GM19324 (cell line): ENCODE measurements around the gene HEXIM2.

Source experiments
- ATAC-seq: cut with Tn5 transposase; IDR thresholded peaks from one replicate; pipeline ENCODE4 v1.9.1; 2021; ENCODE audit warnings: mild to moderate bottlenecking, moderate library complexity; ENCODE audit not compliant: unreplicated experiment, low FRiP score

Gene HEXIM2

DNA sequence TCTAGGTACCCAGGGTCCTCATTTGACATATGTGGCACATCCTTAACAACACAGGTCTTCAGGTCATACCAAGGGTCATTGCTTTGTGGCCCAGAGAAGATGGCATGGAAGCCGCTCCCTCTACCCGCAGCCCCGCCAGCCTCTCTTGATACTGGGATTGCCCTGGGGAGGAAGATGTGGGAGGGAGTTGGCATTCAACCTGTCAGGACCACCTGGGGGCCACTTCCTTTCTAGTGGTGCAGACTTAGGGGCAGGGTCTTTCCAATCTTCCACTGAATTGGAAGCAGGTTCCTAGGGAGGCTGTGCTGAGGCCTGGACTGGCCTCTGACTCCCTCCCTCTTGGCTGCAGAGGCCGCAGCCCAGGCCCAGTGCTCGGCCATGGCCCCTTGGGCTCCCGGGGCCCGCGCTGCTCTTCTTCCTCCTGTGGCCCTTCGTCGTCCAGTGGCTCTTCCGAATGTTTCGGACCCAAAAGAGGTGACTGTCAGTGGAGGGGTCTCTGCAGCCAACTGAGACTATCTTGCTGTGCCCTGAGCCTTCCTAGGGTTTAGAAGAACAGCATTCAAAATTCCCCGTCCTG is 18.5 kb upstream of the HEXIM2 start:
- ATAC-seq: no peak

DNA sequence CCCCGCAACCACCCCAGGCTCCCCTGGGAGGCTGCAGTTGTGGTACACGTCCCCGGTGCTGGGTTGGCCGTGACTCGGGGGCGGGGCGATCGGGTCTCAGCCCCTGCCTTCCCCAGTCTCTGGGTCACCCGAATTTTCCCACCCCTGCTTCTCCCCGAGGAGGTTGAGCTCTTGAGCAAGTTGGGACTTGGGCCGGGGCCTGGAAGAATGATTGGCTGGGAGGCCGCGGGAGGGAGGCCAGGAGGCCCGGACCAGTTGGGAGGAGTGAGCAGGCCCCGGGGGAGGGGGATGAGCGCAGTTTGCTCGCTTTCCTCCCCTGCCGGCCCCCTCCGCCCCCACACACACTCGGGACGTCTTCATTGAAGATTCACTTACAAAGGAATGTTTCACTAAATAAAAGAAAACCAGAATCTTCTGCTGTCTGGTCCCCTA is 17.9 kb upstream of the HEXIM2 start:
- ATAC-seq: no peak

DNA sequence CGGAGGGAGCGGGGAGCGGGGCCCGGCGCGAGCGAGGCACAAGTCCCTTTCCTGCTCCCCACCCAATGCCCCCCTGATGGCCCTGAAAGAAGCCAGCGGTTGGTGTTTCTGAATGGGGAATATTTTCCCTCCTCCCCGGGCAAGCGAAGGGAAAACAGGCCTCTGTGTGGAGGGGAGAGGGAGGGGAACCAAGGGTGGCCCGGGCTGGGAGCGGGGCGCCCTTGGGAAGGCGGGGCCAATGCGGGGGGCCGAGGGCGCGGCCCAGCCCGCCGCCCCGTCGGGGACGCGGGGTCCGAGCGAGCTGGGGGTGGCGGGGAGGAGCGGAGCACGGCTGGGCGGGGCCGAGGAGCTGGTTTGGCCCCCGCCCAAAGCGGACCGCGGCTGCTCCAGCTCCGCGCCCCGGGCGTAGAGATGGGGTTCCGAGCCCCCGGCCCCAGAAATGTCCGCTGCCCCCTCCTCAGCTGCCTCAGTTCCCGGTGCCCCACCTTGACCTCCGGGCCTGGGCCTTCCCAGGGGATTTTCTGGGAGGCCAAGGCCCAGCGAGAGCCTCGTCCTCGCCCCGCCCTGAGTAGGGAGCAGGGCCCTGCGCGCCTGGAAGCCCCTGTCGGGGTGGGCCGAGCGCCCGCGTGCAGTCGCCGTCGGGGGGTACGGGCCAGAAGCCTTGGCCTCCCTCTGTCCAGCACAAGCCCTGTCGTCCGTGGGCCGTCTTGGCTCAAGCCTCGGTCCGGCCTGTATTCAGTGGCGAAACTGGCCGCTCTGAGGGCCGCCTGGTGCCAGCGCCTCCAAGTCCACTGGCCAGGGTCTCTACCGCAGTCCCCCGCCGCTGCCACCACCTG is 17.3 kb upstream of the HEXIM2 start:
- no peak for ATAC-seq

DNA sequence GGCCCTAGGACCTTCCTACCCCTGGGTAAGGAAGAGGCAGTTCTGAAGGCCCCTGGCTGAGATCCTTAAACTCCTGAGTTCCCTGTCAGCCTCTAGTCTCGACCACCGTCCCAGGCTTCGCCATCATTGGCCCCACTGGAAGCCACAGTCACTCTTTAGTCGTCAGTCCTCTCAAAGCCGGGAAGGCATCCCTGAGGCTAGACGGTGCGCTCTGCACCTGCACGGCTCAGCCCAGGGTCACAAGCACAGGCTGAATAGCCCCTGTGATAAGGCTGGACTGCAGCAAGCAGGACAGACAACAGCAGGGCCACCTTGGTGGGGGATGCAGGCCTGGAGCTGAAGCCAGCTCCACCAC is 16.7 kb upstream of the HEXIM2 start:
- ATAC-seq: no peak

DNA sequence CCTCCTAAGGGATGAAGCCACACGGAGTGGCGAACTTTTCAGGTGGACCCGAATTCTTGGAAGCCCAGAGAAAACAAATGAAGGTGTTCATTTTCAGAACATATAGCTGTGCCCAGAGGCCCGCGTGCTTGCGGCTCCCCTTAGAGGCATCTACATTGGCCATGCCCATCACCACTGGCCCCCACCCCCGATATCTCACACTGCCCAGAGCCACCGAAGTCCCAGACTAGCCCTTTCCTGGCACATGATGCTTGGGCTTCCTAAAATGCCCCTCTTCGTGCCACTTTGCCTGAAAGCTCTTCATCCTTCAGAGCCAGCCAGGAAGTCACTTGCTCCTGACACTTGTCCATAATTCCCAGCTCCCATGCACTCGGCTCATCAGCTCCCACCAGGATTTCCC is 15.5 kb upstream of the HEXIM2 start:
- no peak for ATAC-seq

DNA sequence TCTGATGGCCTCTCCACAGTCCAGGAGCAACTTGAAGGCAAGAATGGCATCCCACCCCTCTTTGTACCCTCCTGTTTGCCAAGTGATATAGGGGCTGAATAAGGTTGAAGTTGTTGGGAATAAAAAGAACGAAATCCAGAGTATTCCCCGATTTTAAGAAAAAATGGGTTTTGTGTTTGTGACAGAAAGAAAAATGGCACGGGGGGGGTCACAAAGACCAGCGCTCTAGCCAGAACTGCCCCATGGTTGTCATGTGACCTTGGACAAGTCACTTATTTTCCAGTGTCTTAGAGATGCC is 15.1 kb upstream of the HEXIM2 start:
- no peak for ATAC-seq

DNA sequence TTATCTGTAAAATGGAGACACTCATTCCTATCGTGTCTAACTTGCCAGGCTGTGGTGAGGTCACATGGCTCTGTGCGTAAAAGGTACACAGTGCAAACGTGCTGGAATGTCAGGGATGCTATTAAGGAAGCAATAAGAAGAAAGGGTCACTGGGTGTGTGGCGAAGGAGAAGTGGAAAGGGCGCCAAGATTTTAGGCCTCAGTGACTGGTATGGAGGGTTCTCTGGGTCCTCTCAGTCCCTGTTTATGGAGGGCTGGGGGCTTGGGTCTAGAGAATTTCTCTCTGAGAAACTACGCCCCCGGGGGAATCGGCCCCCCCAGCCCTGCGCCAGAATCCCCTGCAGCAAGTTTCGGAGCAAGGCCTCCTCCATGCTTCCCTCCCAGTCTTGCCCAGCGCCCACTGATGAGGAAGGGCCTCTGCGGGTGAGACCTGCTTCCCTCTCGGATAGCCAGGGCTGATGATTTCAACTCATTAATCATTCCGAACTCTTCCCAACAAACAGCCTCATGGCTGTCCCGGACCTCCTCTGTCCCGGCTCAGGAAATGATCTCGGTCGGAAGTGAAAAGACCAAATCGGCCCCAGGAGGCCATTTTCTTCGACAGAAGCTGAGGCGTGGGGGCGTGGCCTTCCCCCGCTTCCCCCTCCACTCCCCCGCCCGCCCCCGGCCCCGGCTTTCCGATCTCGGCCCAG is 14.6 kb upstream of the HEXIM2 start:
- ATAC-seq: no peak

DNA sequence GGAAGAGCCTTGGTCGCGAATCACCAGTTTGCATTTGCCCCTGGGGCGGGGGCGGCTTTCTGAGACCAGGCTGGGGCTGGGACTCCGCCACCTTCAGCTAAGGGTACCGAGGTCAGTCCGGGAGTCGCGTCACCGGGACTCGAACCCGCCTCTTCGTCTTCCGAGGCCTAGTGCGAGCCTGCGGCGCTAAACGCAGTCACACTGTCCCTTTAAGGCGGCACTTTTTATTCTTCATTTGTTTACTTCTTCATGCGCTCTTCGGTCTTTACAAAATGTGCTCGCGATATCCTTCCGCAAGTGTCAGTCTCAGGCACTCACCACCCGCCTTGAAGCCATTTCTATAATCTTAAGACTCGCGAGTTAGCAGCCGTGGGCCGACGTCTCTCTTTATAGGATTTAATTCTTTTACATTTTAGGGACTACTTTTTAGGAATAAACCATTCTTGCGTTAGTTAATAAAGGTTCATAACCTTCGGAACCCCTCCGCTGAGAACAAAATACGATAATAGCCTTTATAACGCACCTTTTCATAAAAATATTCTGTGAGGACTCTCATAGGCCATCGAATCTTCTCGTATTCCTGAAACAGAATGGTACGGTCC is 14.0 kb upstream of the HEXIM2 start:
- ATAC-seq: peak; percentile 17

DNA sequence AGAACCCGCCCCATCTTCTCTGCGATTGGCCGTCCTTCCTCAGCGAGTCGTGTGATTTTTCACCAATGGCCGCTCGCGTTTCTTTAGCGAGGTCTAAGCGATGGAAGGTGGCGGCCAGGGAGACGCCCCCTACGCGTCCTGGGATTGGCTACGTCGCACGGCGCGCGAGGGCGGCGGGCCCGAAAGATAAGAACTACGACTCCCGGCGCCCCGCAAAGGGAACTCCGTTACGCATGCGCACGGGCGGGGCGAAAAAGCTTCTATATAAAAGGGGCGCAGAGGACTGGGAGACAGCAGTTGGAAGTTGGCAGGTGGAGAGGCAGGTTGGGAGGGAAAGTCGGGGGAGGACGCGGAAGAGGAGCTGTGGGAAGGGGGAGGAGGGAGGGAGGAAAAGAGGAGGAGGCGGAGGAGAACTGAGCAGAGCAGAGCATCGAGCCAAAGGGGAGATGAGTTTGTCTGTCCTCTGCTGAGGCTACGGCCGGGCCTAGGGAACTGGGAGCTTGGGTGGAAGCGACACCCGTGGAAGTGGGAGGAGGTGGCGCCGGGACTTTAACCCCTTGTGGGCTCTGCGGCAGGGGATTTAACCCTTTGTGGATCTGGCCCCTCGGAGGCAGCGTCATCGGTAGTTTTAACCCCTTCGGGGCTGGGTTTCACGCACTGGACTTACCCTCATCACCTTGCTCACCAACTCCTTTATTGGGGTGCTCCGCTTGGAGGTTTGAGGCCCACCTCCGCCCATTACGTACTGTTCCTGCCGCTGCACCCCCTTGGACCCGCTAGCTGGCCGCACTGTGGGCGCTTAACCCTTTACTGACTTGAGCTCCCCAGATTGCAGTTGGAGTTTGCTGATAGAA is 13.3 kb upstream of the HEXIM2 start, which contains the start of gene HEXIM1:
TSS of gene HEXIM1 (plus strand) at position 293 of the 854 bp plus-strand sequence. CDS start 716 bp downstream, outside the sequence.
- peak; percentile 77 for ATAC-seq

DNA sequence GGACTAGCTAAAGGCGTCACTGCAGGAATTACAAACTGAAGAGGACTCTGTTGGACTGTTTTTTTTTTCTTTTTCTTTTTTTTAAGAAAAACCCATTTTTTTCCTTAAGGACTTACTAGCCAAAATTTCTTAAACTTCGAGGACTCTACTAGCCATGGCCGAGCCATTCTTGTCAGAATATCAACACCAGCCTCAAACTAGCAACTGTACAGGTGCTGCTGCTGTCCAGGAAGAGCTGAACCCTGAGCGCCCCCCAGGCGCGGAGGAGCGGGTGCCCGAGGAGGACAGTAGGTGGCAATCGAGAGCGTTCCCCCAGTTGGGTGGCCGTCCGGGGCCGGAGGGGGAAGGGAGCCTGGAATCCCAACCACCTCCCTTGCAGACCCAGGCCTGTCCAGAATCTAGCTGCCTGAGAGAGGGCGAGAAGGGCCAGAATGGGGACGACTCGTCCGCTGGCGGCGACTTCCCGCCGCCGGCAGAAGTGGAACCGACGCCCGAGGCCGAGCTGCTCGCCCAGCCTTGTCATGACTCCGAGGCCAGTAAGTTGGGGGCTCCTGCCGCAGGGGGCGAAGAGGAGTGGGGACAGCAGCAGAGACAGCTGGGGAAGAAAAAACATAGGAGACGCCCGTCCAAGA is 12.5 kb upstream of the HEXIM2 start:
- ATAC-seq: no peak

DNA sequence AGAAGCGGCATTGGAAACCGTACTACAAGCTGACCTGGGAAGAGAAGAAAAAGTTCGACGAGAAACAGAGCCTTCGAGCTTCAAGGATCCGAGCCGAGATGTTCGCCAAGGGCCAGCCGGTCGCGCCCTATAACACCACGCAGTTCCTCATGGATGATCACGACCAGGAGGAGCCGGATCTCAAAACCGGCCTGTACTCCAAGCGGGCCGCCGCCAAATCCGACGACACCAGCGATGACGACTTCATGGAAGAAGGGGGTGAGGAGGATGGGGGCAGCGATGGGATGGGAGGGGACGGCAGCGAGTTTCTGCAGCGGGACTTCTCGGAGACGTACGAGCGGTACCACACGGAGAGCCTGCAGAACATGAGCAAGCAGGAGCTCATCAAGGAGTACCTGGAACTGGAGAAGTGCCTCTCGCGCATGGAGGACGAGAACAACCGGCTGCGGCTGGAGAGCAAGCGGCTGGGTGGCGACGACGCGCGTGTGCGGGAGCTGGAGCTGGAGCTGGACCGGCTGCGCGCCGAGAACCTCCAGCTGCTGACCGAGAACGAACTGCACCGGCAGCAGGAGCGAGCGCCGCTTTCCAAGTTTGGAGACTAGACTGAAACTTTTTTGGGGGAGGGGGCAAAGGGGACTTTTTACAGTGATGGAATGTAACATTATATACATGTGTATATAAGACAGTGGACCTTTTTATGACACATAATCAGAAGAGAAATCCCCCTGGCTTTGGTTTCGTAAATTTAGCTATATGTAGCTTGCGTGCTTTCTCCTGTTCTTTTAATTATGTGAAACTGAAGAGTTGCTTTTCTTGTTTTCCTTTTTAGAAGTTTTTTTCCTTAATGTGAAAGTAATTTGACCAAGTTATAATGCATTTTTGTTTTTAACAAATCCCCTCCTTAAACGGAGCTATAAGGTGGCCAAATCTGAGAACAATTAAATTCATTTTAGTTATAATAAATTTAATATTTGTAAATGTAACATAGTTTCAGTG is 11.7 kb upstream of the HEXIM2 start:
- ATAC-seq: no peak

DNA sequence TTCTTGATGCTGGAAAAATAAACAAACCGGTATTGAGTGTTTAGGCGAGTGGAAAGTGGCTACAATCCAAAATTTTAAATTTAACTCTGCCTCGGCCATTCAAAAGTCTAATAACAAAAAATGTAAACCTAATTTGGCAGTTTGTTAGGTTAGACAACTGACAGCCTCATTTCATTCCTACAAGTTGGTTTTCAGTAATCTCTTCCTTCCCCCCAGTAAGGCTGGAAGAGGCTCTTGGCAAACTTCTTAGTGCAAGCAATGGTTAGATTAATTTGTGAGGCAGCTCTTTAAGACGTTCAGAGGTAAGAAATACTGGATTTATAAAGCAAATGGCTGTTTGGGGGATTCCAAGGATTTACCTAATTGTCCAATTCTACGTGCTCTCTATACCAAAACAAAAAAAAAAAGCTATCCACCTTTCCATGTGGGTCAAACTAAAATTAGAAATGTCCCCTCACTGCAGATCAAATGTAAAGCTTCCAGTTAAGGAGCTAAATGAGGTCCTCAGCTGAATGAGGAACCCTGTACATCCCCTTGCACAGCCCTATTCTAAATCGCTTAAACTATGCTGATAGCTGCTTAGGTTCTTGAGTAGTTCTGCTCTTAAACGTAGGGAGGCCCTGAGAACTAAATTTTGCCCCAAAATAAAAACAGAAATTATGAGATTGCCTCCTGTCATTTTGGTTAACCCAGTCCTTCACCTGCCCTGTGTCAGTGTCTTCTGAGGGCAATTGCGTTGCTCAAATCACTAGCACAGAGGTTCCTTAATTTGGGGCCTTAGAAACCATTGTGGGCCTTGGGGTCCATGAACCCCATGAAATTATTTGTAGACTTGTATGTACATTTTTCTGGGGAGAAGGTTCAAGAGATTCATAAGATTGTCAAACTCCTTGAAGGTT is 10.5 kb upstream of the HEXIM2 start:
- ATAC-seq: no peak

DNA sequence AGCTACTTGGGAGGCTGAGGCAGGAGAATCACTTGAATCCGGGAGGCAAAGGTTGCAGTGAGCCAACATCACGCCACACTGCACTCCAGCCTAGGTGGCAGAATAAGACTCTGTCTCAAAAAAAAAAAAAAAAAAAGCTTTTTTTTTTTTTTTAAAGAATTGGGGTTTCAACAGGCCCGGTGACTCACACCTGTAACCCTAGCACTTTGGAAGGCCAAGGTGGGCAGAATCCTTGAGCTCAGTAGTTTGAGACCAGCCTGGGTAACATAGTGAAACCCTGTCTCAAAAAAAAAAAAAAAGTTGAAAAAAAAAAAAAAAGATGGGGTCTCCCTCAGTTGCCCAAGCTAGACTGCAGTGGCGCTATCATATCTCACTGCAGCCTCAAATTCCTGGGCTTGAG is 6.6 kb upstream of the HEXIM2 start:
- no peak for ATAC-seq

DNA sequence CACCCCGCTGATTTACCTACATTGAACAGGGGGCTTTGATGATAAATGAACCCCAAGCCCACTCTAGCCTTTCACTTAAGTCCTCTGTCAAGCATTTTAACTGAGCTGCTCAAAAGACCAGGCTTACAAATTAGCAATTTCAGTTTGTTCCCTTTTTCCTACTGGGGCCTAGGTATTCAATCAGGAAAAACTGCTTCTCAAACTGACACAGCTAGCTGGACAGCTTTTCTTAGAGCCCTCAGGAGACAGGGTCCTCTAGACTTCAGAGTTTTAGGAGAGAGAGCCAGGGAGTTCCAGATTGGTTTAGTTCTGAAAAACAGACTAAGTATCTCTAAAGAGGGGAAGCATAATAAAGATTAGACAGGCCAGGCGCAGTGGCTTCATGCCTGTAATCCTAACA is 6.2 kb upstream of the HEXIM2 start:
- ATAC-seq: no peak

DNA sequence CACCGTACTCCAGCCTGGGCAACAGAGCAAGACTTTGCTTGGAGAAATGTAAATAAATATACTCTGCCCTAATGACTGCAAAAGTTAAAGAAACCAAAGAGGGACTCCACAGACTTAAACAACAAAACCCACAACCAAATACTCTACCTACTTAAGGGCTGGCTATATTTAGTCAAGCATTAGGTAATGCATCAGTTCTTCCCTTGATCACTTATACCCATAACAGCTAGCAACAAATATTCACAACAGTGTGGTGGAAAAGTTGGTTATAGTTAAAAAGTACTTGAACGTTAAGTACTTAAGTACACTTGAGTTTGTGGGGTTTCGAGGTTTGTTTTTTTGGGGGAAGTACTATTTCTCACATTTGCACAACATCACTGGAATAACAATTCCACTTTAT is 5.4 kb upstream of the HEXIM2 start:
- ATAC-seq: no peak

DNA sequence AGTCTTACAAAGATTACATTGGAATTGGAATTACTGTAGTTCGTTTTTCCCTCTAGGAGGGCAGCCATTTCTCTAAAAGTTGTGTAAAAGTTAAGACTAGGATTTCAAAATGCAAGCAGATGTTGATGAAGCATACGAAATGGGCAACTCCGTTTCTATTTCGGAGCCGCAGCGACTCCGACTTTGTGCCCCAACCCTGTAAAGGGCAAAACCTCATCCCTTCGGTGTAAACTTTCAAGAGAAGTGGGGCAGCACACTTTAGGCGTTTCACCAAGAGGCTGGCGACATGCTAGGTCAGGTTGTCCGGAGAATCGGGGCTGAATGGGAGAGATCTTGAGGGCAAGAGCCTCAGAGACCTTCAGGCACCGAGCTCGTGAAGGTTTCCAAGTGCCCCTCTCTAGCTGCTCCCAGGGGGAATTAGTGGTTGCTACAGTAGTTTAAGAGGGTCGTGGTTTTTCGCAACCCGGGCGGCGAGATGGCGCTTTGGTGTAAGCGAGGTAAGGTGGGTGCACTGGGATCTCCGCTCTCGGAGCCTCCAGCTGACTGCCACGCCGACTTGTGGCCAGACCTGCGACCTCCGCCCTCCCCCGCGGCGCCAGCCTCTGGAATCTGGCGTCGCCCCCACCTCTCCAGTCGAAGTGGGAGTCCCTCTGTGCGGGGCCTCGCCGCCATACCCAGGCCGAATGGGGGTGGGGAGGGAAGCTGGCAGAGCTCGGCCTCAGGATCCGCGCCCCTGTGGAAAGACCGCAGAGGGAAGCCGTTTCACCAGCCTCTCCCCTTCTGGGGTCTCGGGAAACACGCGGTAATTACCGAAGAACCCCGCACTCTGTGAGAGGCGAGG is 1.0 kb upstream of the HEXIM2 start:
- peak; percentile 26 for ATAC-seq
